HL-60 (cell line): Measurements from ENCODE around the gene PHLPP1.

Experiments used
- GABPA ChIP-seq: IDR thresholded peaks from 2 replicates; pipeline ENCODE4 v1.6.1; 2012; ENCODE audit warnings: low read depth
- POLR2AphosphoS5 ChIP-seq: IDR thresholded peaks from 2 replicates; pipeline ENCODE4 v1.6.1; 2012; ENCODE audit warnings: low read depth
- TF ChIP-seq, protein P1 (sequence below): IDR thresholded peaks from one replicate; pipeline ENCODE4 v1.5.1; 2011; ENCODE audit warnings: low read length, control low read depth, inconsistent platforms; ENCODE audit not compliant: insufficient read depth

DNA sequence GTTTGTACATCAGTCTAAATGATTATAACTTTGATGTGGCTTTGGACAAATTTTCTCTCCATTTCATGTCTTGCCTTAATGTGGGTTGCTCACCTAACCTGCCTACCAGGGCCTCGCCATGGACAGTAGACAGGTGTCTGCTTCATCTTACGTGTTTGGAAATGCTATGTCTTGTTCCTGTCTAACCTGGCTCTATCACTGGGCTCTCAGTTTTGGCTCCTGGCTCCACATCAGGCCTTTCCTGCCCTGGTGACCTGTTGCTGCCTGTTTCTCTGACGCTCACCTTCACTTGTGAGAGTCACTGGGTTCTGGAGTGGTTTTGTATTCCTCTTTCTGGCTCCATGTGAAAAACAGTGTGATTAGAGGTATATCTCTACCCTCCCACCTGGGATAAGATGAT is 65.9 kb downstream of the PHLPP1 start:
- TF ChIP-seq, protein P1, sequence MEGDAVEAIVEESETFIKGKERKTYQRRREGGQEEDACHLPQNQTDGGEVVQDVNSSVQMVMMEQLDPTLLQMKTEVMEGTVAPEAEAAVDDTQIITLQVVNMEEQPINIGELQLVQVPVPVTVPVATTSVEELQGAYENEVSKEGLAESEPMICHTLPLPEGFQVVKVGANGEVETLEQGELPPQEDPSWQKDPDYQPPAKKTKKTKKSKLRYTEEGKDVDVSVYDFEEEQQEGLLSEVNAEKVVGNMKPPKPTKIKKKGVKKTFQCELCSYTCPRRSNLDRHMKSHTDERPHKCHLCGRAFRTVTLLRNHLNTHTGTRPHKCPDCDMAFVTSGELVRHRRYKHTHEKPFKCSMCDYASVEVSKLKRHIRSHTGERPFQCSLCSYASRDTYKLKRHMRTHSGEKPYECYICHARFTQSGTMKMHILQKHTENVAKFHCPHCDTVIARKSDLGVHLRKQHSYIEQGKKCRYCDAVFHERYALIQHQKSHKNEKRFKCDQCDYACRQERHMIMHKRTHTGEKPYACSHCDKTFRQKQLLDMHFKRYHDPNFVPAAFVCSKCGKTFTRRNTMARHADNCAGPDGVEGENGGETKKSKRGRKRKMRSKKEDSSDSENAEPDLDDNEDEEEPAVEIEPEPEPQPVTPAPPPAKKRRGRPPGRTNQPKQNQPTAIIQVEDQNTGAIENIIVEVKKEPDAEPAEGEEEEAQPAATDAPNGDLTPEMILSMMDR = no peak
- TF ChIP-seq POLR2AphosphoS5 = no peak
- TF ChIP-seq GABPA = no peak
